Neural progenitor cell (in vitro differentiated cells): ENCODE results near the gene OR4Q2. TPM values are rescaled to one million over a fixed set of nuclear protein-coding genes. Genes with fewer than 3 reads are reported as not detected.

Experiments
- DNase-seq: peaks from one replicate; pipeline ENCODE4 v3.0.0-alpha.2; 2016; ENCODE audit warnings: low spot score
- H2AFZ ChIP-seq: fragments of 200-600 bp; sonication (generic); replicated peaks from 2 replicates; pipeline ENCODE4 v1.6.1; 2016; ENCODE audit warnings: antibody characterized with exemption
- H3F3A ChIP-seq: fragments of 200-600 bp; sonication (generic); 2 replicates; pipeline ENCODE4 v1.6.1; 2016; ENCODE audit warnings: antibody characterized with exemption, low read depth
- H3K27ac ChIP-seq: fragments of 200-600 bp; sonication (generic); 2 replicates; pipeline ENCODE4 v1.5.1; 2016; ENCODE audit warnings: mild to moderate bottlenecking
- H3K27me3 ChIP-seq: fragments of 200-600 bp; sonication (generic); 2 replicates; pipeline ENCODE4 v1.6.1; 2016; ENCODE audit warnings: mild to moderate bottlenecking, moderate library complexity
- H3K36me3 ChIP-seq: fragments of 200-600 bp; sonication (generic); 2 replicates; pipeline ENCODE4 v1.5.1; 2016
- H3K4me1 ChIP-seq: fragments of 200-600 bp; sonication (generic); 2 replicates; pipeline ENCODE4 v1.6.1; 2016; ENCODE audit warnings: mixed run types
- H3K4me2 ChIP-seq: fragments of 200-600 bp; sonication (generic); 2 replicates; pipeline ENCODE4 v1.6.1; 2016
- H3K4me3 ChIP-seq: fragments of 200-600 bp; sonication (generic); 2 replicates; pipeline ENCODE4 v1.5.1; 2016
- H3K79me2 ChIP-seq: fragments of 200-600 bp; sonication (generic); 2 replicates; pipeline ENCODE4 v1.6.1; 2016; ENCODE audit warnings: low read depth
- H3K9ac ChIP-seq: fragments of 200-600 bp; sonication (generic); 2 replicates; pipeline ENCODE4 v1.6.1; 2016
- H3K9me3 ChIP-seq: fragments of 200-600 bp; sonication (generic); 2 replicates; pipeline ENCODE4 v1.5.1; 2016; ENCODE audit warnings: low read depth
- H4K20me1 ChIP-seq: fragments of 200-600 bp; sonication (generic); 2 replicates; pipeline ENCODE4 v1.6.1; 2016; ENCODE audit warnings: low read depth
- H3K27ac Mint-ChIP-seq: 3 replicates; pipeline ENCODE4 v1.8.0; 2021; ENCODE audit warnings: mixed read lengths
- H3K27me3 Mint-ChIP-seq: 2 replicates; pipeline ENCODE4 v1.8.0; 2022; ENCODE audit warnings: low read depth, mild to moderate bottlenecking, inconsistent platforms, moderate library complexity, mixed read lengths; ENCODE audit not compliant: insufficient read depth
- H3K36me3 Mint-ChIP-seq: 3 replicates; pipeline ENCODE4 v1.8.0; 2021; ENCODE audit warnings: mixed read lengths
- H3K4me1 Mint-ChIP-seq: 3 replicates; pipeline ENCODE4 v1.8.0; 2021; ENCODE audit warnings: mixed read lengths
- H3K4me3 Mint-ChIP-seq: 3 replicates; pipeline ENCODE4 v1.8.0; 2021; ENCODE audit warnings: mild to moderate bottlenecking, moderate library complexity, mixed read lengths
- H3K9me3 Mint-ChIP-seq: 3 replicates; pipeline ENCODE4 v1.8.0; 2020; ENCODE audit warnings: mixed read lengths
- CTCF ChIP-seq: fragments of 200-600 bp; sonication (generic); IDR thresholded peaks from 2 replicates; pipeline ENCODE4 v1.5.1; 2017; ENCODE audit warnings: antibody characterized with exemption, mild to moderate bottlenecking
- EZH2 ChIP-seq: fragments of 200-600 bp; sonication (generic); IDR thresholded peaks from 2 replicates; pipeline ENCODE4 v1.6.1; 2017; ENCODE audit warnings: antibody characterized with exemption, mild to moderate bottlenecking, moderate library complexity
- EZH2phosphoT487 ChIP-seq: fragments of 200-600 bp; sonication (generic); IDR thresholded peaks from 2 replicates; pipeline ENCODE4 v1.6.1; 2017; ENCODE audit warnings: antibody characterized with exemption
- total RNA-seq: library from RNA; depleted of rRNA; stranded (reverse); fragments of >200 nt; gene quantifications from 2 replicates; pipeline ENCODE4 v1.2.3, GENCODE V29; 2015; ENCODE audit warnings: low replicate concordance

OR4Q2 gene
- total RNA-seq, 1 donor from 2014 or later = not detected

DNA sequence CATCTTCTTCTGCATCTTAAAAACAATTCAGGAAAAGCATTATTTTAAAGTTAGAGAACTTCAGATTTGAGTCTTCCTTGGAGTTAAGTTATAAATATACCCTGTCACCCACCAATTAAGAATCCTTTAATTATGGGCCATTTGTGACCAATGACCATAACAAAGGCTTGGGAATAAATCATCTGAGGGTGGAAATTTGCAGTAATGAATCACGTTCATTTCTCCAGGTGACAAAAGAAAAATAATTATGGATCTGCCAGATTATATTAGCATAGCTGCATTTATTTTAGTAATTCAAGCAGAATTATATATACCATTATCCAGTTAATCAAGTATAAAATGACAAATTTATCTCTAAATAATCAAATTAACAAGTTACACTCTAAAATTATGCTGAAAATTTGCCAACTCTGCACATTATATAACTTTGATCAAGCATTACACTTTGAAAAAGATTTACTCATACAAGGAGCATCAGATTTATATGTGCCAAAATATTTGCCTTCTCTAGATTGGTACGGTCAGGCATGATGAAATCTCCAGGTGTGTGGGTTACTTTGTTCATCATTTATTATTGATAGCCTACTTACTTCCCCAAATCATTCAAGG lies 17.4 kb downstream of the OR4Q2 start, which contains the start of gene OR4K14:
OR4K14 (minus strand) TSS at position 51 of the 609 bp plus-strand sequence. CDS start 4,114 bp downstream, outside the sequence.
- H3K9me3 ChIP-seq = peaks cover 59% of the 10 kb centered on the region
- H3F3A ChIP-seq = no peaks in the 10 kb centered on the region
- Mint-ChIP-seq H3K36me3 (no peaks in the 10 kb centered on the region), H3K9me3 (peaks cover 15% of the 10 kb centered on the region), H3K4me1 (no peaks in the 10 kb centered on the region), H3K4me3 (no peak within 1 kb of the TSS), H3K27me3 (peaks cover 2% of the 10 kb centered on the region), H3K27ac (no peak within 1 kb of the TSS)
- H3K4me1 ChIP-seq = no peaks in the 10 kb centered on the region
- no peak within 1 kb of the TSS for H3K4me3 ChIP-seq
- H3K36me3 ChIP-seq = no peaks in the 10 kb centered on the region
- H3K9ac ChIP-seq = no peak within 1 kb of the TSS
- no peak within 1 kb of the TSS for H2AFZ ChIP-seq
- no peaks in the 10 kb centered on the region for H3K79me2 ChIP-seq
- no peak within 1 kb of the TSS for H3K27ac ChIP-seq
- TF ChIP-seq EZH2phosphoT487 = no peak
- no peak for DNase-seq
- no peak within 1 kb of the TSS for H3K4me2 ChIP-seq
- H3K27me3 ChIP-seq = no peaks in the 10 kb centered on the region
- H4K20me1 ChIP-seq = no peaks in the 10 kb centered on the region

DNA sequence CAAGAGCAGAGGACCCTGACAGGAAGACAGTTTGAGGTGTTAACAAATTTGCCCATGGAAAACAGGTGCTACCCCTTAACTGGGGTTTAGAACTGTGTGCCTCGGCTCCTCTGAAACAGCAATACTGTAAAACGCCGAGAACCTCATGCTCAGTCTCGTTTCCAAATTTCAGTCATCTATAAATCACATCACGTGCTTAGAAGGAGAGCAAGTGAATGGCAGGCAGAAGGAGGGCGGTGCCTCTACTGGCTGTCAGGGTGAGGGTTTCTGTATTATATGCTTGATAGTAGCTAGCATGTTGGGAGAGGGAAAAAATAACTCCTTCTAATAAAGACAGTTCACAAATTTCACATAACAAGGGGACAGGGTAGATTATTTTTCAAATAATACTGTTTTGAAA lies 29.1 kb downstream of the OR4Q2 start:
- no peaks in the 10 kb centered on the region for H3K4me1 ChIP-seq
- H3K4me2 ChIP-seq = no peak overlapping the region
- no peaks in the 10 kb centered on the region for H3K36me3 Mint-ChIP-seq
- TF ChIP-seq EZH2 (no peak), CTCF (no peak), EZH2phosphoT487 (no peak)
- H3K9me3 Mint-ChIP-seq = peaks cover 37% of the 10 kb centered on the region
- H3K4me3 ChIP-seq = no peak overlapping the region
- no peaks in the 10 kb centered on the region for H3F3A ChIP-seq
- no peaks in the 10 kb centered on the region for H4K20me1 ChIP-seq
- no peak overlapping the region for H3K9ac ChIP-seq
- no peaks in the 10 kb centered on the region for H3K79me2 ChIP-seq
- H3K27ac Mint-ChIP-seq = no peak overlapping the region
- H3K36me3 ChIP-seq = no peaks in the 10 kb centered on the region
- no peak overlapping the region for H2AFZ ChIP-seq
- no peak overlapping the region for H3K27ac ChIP-seq
- H3K4me1 Mint-ChIP-seq = no peaks in the 10 kb centered on the region
- no peaks in the 10 kb centered on the region for H3K27me3 ChIP-seq
- peaks cover 64% of the 10 kb centered on the region for H3K9me3 ChIP-seq
- no peak overlapping the region for H3K4me3 Mint-ChIP-seq
- no peaks in the 10 kb centered on the region for H3K27me3 Mint-ChIP-seq
- DNase-seq = no peak

GRCh38 chr14:20035449-20035848 lies 33.5 kb downstream of the OR4Q2 start:
- H3K4me1 Mint-ChIP-seq = no peaks in the 10 kb centered on the region
- H3K9me3 Mint-ChIP-seq = peaks cover 23% of the 10 kb centered on the region
- H3K9ac ChIP-seq = no peak overlapping the region
- H3K36me3 Mint-ChIP-seq = no peaks in the 10 kb centered on the region
- H2AFZ ChIP-seq = no peak overlapping the region
- no peaks in the 10 kb centered on the region for H3K4me1 ChIP-seq
- H3F3A ChIP-seq = no peaks in the 10 kb centered on the region
- H3K4me2 ChIP-seq = no peak overlapping the region
- H3K9me3 ChIP-seq = peaks cover 36% of the 10 kb centered on the region
- H3K4me3 Mint-ChIP-seq = no peak overlapping the region
- no peaks in the 10 kb centered on the region for H4K20me1 ChIP-seq
- H3K4me3 ChIP-seq = no peak overlapping the region
- H3K27ac ChIP-seq = no peak overlapping the region
- H3K27ac Mint-ChIP-seq = no peak overlapping the region
- no peaks in the 10 kb centered on the region for H3K27me3 ChIP-seq
- no peaks in the 10 kb centered on the region for H3K27me3 Mint-ChIP-seq
- DNase-seq = no peak
- no peaks in the 10 kb centered on the region for H3K36me3 ChIP-seq
- H3K79me2 ChIP-seq = no peaks in the 10 kb centered on the region
- no peak for TF ChIP-seq EZH2
- no peak for TF ChIP-seq EZH2phosphoT487
- no peak for TF ChIP-seq CTCF

GRCh38 chr14:20035938-20036337 lies 34.0 kb downstream of the OR4Q2 start, which contains the start of gene OR4K13:
OR4K13 (minus strand) TSS chr14:20036038; CDS start chr14:20034758, 1,280 bp downstream.
- Histone ChIP-seq H3K27me3 (no peaks in the 10 kb centered on the region), H3K4me1 (no peaks in the 10 kb centered on the region), H3K9ac (no peak within 1 kb of the TSS), H3K4me3 (no peak within 1 kb of the TSS), H3K9me3 (peaks cover 33% of the 10 kb centered on the region), H3K36me3 (no peaks in the 10 kb centered on the region), H3K27ac (no peak within 1 kb of the TSS), H3K79me2 (no peaks in the 10 kb centered on the region), H3F3A (no peaks in the 10 kb centered on the region), H4K20me1 (no peaks in the 10 kb centered on the region), H3K4me2 (no peak within 1 kb of the TSS), H2AFZ (no peak within 1 kb of the TSS)
- no peak for TF ChIP-seq EZH2phosphoT487
- no peak for TF ChIP-seq EZH2
- no peak for TF ChIP-seq CTCF
- Mint-ChIP-seq H3K9me3 (peaks cover 23% of the 10 kb centered on the region), H3K4me1 (no peaks in the 10 kb centered on the region), H3K4me3 (no peak within 1 kb of the TSS), H3K36me3 (no peaks in the 10 kb centered on the region), H3K27me3 (no peaks in the 10 kb centered on the region), H3K27ac (no peak within 1 kb of the TSS)
- no peak for DNase-seq
